Activated naive CD4-positive, alpha-beta T cell treated with anti-CD3 and anti-CD28 coated beads, Interleukin-2, amount 50 U/mL, for 16 hours (primary cell): ENCODE results near the gene TLR10.

Source experiments
- DNase-seq: peaks from one replicate; pipeline ENCODE4 v3.0.0-alpha.2; 2020

Gene TLR10

GRCh38 chr4:38759790-38760122 lies 23.0 kb downstream of the TLR10 start:
- no peak for DNase-seq

- peak; percentile 66 for DNase-seq
Observed at GRCh38 chr4:38759113-38759789, 23.5 kb downstream of the TLR10 start.

GRCh38 chr4:38757945-38758600 lies 24.7 kb downstream of the TLR10 start:
- no peak for DNase-seq

GRCh38 chr4:38752941-38753806 lies 29.6 kb downstream of the TLR10 start:
- DNase-seq: no peak

- no peak for DNase-seq
Observed at GRCh38 chr4:38752372-38752940, 30.3 kb downstream of the TLR10 start.

GRCh38 chr4:38751341-38752010 lies 31.3 kb downstream of the TLR10 start:
- DNase-seq: no peak

- DNase-seq: no peak
Observed at GRCh38 chr4:38749336-38749735, 33.5 kb downstream of the TLR10 start.

GRCh38 chr4:38747629-38748028 lies 35.2 kb downstream of the TLR10 start:
- no peak for DNase-seq

- DNase-seq: no peak
Observed at GRCh38 chr4:38745881-38746280, 36.9 kb downstream of the TLR10 start.

- DNase-seq: no peak
Observed at GRCh38 chr4:38743866-38744265, 38.9 kb downstream of the TLR10 start.

- DNase-seq: no peak
Observed at GRCh38 chr4:38740303-38740702, 42.5 kb downstream of the TLR10 start.

- no peak for DNase-seq
Observed at GRCh38 chr4:38738940-38739803, 43.6 kb downstream of the TLR10 start.

GRCh38 chr4:38735870-38736269 lies 46.9 kb downstream of the TLR10 start:
- no peak for DNase-seq

GRCh38 chr4:38734911-38735310 lies 47.9 kb downstream of the TLR10 start:
- no peak for DNase-seq

- DNase-seq: no peak
Observed at GRCh38 chr4:38734446-38734845, 48.3 kb downstream of the TLR10 start.

GRCh38 chr4:38733663-38734062 lies 49.1 kb downstream of the TLR10 start:
- DNase-seq: no peak

- DNase-seq: peak; percentile 81
Observed at GRCh38 chr4:38730830-38731646, 51.8 kb downstream of the TLR10 start.

GRCh38 chr4:38730493-38730829 lies 52.3 kb downstream of the TLR10 start:
- DNase-seq: no peak

- DNase-seq: no peak
Observed at GRCh38 chr4:38728631-38729141, 54.1 kb downstream of the TLR10 start.

- DNase-seq: no peak
Observed at GRCh38 chr4:38724475-38724808, 58.3 kb downstream of the TLR10 start.
